ENCODE data around the gene ZDHHC12. TPM values are rescaled to one million over a fixed set of nuclear protein-coding genes. Genes with fewer than 3 reads are reported as not detected.

ZDHHC12 gene
- total and polyA plus RNA-seq, 2 of the 13 experiments (the other 11 are each of a cell fraction or from before 2014, with no cell fraction given): 25.4 to 28.0 TPM

GRCh38 chr9:128733256-128733655 is 9.3 kb upstream of the ZDHHC12 start (continued):
- TF ChIP-seq, protein P1, sequence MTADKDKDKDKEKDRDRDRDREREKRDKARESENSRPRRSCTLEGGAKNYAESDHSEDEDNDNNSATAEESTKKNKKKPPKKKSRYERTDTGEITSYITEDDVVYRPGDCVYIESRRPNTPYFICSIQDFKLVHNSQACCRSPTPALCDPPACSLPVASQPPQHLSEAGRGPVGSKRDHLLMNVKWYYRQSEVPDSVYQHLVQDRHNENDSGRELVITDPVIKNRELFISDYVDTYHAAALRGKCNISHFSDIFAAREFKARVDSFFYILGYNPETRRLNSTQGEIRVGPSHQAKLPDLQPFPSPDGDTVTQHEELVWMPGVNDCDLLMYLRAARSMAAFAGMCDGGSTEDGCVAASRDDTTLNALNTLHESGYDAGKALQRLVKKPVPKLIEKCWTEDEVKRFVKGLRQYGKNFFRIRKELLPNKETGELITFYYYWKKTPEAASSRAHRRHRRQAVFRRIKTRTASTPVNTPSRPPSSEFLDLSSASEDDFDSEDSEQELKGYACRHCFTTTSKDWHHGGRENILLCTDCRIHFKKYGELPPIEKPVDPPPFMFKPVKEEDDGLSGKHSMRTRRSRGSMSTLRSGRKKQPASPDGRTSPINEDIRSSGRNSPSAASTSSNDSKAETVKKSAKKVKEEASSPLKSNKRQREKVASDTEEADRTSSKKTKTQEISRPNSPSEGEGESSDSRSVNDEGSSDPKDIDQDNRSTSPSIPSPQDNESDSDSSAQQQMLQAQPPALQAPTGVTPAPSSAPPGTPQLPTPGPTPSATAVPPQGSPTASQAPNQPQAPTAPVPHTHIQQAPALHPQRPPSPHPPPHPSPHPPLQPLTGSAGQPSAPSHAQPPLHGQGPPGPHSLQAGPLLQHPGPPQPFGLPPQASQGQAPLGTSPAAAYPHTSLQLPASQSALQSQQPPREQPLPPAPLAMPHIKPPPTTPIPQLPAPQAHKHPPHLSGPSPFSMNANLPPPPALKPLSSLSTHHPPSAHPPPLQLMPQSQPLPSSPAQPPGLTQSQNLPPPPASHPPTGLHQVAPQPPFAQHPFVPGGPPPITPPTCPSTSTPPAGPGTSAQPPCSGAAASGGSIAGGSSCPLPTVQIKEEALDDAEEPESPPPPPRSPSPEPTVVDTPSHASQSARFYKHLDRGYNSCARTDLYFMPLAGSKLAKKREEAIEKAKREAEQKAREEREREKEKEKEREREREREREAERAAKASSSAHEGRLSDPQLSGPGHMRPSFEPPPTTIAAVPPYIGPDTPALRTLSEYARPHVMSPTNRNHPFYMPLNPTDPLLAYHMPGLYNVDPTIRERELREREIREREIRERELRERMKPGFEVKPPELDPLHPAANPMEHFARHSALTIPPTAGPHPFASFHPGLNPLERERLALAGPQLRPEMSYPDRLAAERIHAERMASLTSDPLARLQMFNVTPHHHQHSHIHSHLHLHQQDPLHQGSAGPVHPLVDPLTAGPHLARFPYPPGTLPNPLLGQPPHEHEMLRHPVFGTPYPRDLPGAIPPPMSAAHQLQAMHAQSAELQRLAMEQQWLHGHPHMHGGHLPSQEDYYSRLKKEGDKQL (CRISPR knock-in tag; IDR thresholded peaks at IDR 0.05; ENCODE audit: low read depth): no peak
- no peak for TF ChIP-seq ZNF383 (CRISPR knock-in tag; IDR thresholded peaks at IDR 0.05; ENCODE audit: borderline replicate concordance)
- TF ChIP-seq PHF21A (CRISPR knock-in tag; IDR thresholded peaks at IDR 0.05): peak; percentile 32; the same call in 1 of the 2 replicates
- peak; percentile 83 for TF ChIP-seq SMC3 (IDR thresholded peaks at IDR 0.05; ENCODE audit: low read length)
- peak in 1 of 2 experiments; percentile 76; a peak in 1 of 4 replicates for TF ChIP-seq KLF16 (CRISPR knock-in tag; IDR thresholded peaks at IDR 0.05)
- TF ChIP-seq, protein P2, sequence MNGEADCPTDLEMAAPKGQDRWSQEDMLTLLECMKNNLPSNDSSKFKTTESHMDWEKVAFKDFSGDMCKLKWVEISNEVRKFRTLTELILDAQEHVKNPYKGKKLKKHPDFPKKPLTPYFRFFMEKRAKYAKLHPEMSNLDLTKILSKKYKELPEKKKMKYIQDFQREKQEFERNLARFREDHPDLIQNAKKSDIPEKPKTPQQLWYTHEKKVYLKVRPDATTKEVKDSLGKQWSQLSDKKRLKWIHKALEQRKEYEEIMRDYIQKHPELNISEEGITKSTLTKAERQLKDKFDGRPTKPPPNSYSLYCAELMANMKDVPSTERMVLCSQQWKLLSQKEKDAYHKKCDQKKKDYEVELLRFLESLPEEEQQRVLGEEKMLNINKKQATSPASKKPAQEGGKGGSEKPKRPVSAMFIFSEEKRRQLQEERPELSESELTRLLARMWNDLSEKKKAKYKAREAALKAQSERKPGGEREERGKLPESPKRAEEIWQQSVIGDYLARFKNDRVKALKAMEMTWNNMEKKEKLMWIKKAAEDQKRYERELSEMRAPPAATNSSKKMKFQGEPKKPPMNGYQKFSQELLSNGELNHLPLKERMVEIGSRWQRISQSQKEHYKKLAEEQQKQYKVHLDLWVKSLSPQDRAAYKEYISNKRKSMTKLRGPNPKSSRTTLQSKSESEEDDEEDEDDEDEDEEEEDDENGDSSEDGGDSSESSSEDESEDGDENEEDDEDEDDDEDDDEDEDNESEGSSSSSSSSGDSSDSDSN (CRISPR knock-in tag; IDR thresholded peaks at IDR 0.05): peak; percentile 23; the same call in 1 of the 2 replicates
- TF ChIP-seq MED1 (CRISPR knock-in tag; IDR thresholded peaks at IDR 0.05): peak; percentile 52; the same call in 1 of the 2 replicates
- peak; percentile 23; the same call in 1 of the 2 replicates for TF ChIP-seq CBFB (CRISPR knock-in tag; IDR thresholded peaks at IDR 0.05)
- peak; percentile 63 for TF ChIP-seq GATAD2A (CRISPR knock-in tag; IDR thresholded peaks at IDR 0.05)
- TF ChIP-seq ZFY (CRISPR knock-in tag; IDR thresholded peaks at IDR 0.05): peak; percentile 40; the same call in 1 of the 2 replicates
- no peak for TF ChIP-seq NFRKB (IDR thresholded peaks at IDR 0.05)
- 0 out of 2 replicates have a peak, but pooled peaks have one; percentile 27 for TF ChIP-seq ARNT2 (CRISPR knock-in tag; IDR thresholded peaks at IDR 0.05; ENCODE audit: low read depth)
- peak; percentile 38; the same call in 1 of the 2 replicates for TF ChIP-seq FOSL2 (CRISPR knock-in tag; IDR thresholded peaks at IDR 0.05)
- 0 out of 2 replicates have a peak, but pooled peaks have one; percentile 69 for TF ChIP-seq ZBTB7B (CRISPR knock-in tag; IDR thresholded peaks at IDR 0.05)
- peak; percentile 78; the same call in 1 of the 2 replicates for TF ChIP-seq HDAC2 (CRISPR knock-in tag; IDR thresholded peaks at IDR 0.05)
- TF ChIP-seq ATF2 (CRISPR knock-in tag; IDR thresholded peaks at IDR 0.05): peak; percentile 57; the same call in 1 of the 2 replicates
- no peak for TF ChIP-seq ZNF230 (CRISPR knock-in tag; IDR thresholded peaks at IDR 0.05)
- peak; percentile 63; the same call in 1 of the 2 replicates for TF ChIP-seq ZBTB7A (CRISPR knock-in tag; IDR thresholded peaks at IDR 0.05)
- TF ChIP-seq TFDP2 (CRISPR knock-in tag; IDR thresholded peaks at IDR 0.05): 0 out of 2 replicates have a peak, but pooled peaks have one; percentile 35
- no peak for TF ChIP-seq ZFP36L2 (CRISPR knock-in tag; IDR thresholded peaks at IDR 0.05)
- TF ChIP-seq RXRA (CRISPR knock-in tag; IDR thresholded peaks at IDR 0.05): 0 out of 2 replicates have a peak, but pooled peaks have one; percentile 16
- TF ChIP-seq KDM2A (CRISPR knock-in tag; IDR thresholded peaks at IDR 0.05; ENCODE audit: borderline replicate concordance, low read depth): peak; percentile 89

Data from HepG2 (cell line).